HCT116 (cell line): ENCODE measurements around the gene ZNF880. TPM values are rescaled to one million over a fixed set of nuclear protein-coding genes. Genes with fewer than 3 reads are reported as not detected.

Source experiments
- ATAC-seq: fragments of 200-7000 bp; cut with Tn5 transposase; 2 replicates; pipeline ENCODE4 v1.9.1; 2020; ENCODE audit warnings: mild to moderate bottlenecking, moderate library complexity
- BruUV-seq: library from RNA; stranded (reverse); fragments of 400-500 nt; replicated peaks from 2 replicates; lab custom pipeline; 2021; lab: Mats Ljungman, UMichigan
- CTCF ChIA-PET: fragments of 300-600 bp; sonication (Branson Sonifier 250); formaldehyde crosslinking; loops from one replicate; lab custom pipeline; 2021; ENCODE audit warnings: antibody characterized with exemption; lab: Charles Lee
- POLR2A ChIA-PET: fragments of 300-600, 350-600 bp; sonication (Branson Sonifier 250); formaldehyde crosslinking; loops from one replicate; lab custom pipeline; 2021; ENCODE audit warnings: antibody characterized with exemption; lab: Charles Lee
- RAD21 ChIA-PET, 2 experiments: fragments of 300-600 bp; sonication (Branson Sonifier 250); formaldehyde crosslinking; loops; one replicate each; lab custom pipeline; 2023; ENCODE audit warnings: low total read pairs in 2 of 2; ENCODE audit not compliant: uncharacterized antibody in 2 of 2, unreplicated experiment in 2 of 2, low non-redundant PET in 1 of 2; lab: Charles Lee
- DNase-seq: peaks from one replicate; pipeline ENCODE4 v3.0.0-alpha.2; 2010; ENCODE audit warnings: low read depth, low spot score
- H2AFZ ChIP-seq: fragments of 200-600 bp; shearing (Covaris generic), sonication (generic); 2 replicates; pipeline ENCODE4 v1.6.1; 2017; ENCODE audit warnings: low read depth, mixed run types, mixed read lengths, antibody characterized with exemption, low read length; ENCODE audit not compliant: poor library complexity, severe bottlenecking
- H3K27ac ChIP-seq: 2 replicates; pipeline ENCODE4 v1.5.1; 2012; ENCODE audit warnings: low read depth, low read length
- H3K27me3 ChIP-seq: fragments of 200-600 bp; sonication (generic); 2 replicates; pipeline ENCODE4 v1.6.1; 2016; ENCODE audit warnings: mixed run types, low read length, mixed read lengths; ENCODE audit not compliant: insufficient read depth
- H3K36me3 ChIP-seq, 2 experiments: fragments of 200-500 bp in 1 of 2; fragments of 200-600 bp in 1 of 2; sonication (Bioruptor generic) in 1 of 2; sonication (generic) in 1 of 2; 2 replicates each; pipeline versions ENCODE4 v1.5.1 to v1.6.1; 2014 to 2016; ENCODE audit warnings: low read length in 2 of 2, inconsistent platforms in 1 of 2, mixed read lengths in 1 of 2, mixed run types in 1 of 2; ENCODE audit not compliant: insufficient read depth in 2 of 2, control insufficient read depth in 1 of 2
- H3K4me1 ChIP-seq, 2 experiments: fragments of 200-600 bp in 1 of 2; sonication (generic) in 1 of 2; 2 replicates each; pipeline versions ENCODE4 v1.5.1 to v1.6.1; 2012 to 2017; ENCODE audit warnings: low read length in 2 of 2, inconsistent platforms in 1 of 2, mild to moderate bottlenecking in 1 of 2, mixed read lengths in 1 of 2, mixed run types in 1 of 2, moderate library complexity in 1 of 2; ENCODE audit not compliant: insufficient read depth in 2 of 2, control insufficient read depth in 1 of 2
- H3K4me2 ChIP-seq: fragments of 200-600 bp; sonication (generic); 2 replicates; pipeline ENCODE4 v1.6.1; 2017; ENCODE audit warnings: mixed run types, low read length, mixed read lengths
- H3K4me3 ChIP-seq, 2 experiments: fragments of 200-600 bp in 1 of 2; sonication (generic) in 1 of 2; replicated peaks in 1 of 2; 2 replicates each; pipeline ENCODE4 v1.5.1; 2011 to 2016; ENCODE audit warnings: low read length in 2 of 2, control low read depth in 1 of 2, low read depth in 1 of 2, mild to moderate bottlenecking in 1 of 2, mixed read lengths in 1 of 2, mixed run types in 1 of 2
- H3K79me2 ChIP-seq: fragments of 200-600 bp; sonication (generic); 2 replicates; pipeline ENCODE4 v1.6.1; 2017; ENCODE audit warnings: mild to moderate bottlenecking, mixed run types, low read length, moderate library complexity, mixed read lengths; ENCODE audit not compliant: insufficient read depth
- H3K9ac ChIP-seq: fragments of 200-600 bp; sonication (generic); 2 replicates; pipeline ENCODE4 v1.6.1; 2016; ENCODE audit warnings: low read length, mixed read lengths
- H3K9me2 ChIP-seq: fragments of 200-600 bp; sonication (generic), shearing (Covaris generic); 2 replicates; pipeline ENCODE4 v1.6.1; 2017; ENCODE audit warnings: mixed run types, mild to moderate bottlenecking, moderate library complexity; ENCODE audit not compliant: insufficient read depth
- H3K9me3 ChIP-seq, 2 experiments: fragments of 200-500 bp in 1 of 2; fragments of 200-600 bp in 1 of 2; sonication (Bioruptor generic) in 1 of 2; sonication (generic) in 1 of 2; 2 replicates each; pipeline ENCODE4 v1.6.1; 2014 to 2017; ENCODE audit warnings: low read length in 2 of 2, mixed read lengths in 2 of 2, inconsistent platforms in 1 of 2, low read depth in 1 of 2, mild to moderate bottlenecking in 1 of 2, mixed run types in 1 of 2, moderate library complexity in 1 of 2; ENCODE audit not compliant: control insufficient read depth in 1 of 2, insufficient read depth in 1 of 2
- H4K20me1 ChIP-seq: fragments of 200-600 bp; sonication (generic), shearing (Covaris generic); 2 replicates; pipeline ENCODE4 v1.6.1; 2017; ENCODE audit warnings: mixed run types, mild to moderate bottlenecking, moderate library complexity; ENCODE audit not compliant: insufficient read depth
- ATF3 ChIP-seq: IDR thresholded peaks from 2 replicates; pipeline ENCODE4 v1.6.1; 2012
- CEBPB ChIP-seq: IDR thresholded peaks from 2 replicates; pipeline ENCODE4 v1.6.1; 2012; ENCODE audit warnings: low read depth
- CTCF ChIP-seq, 3 experiments: fragments of 200-600 bp in 1 of 3; sonication (generic) in 1 of 3; IDR thresholded peaks in 2 of 3; conservative IDR thresholded peaks in 1 of 3; 2 replicates each; pipeline ENCODE4 v1.5.1; 2012 to 2017; ENCODE audit warnings: low read depth in 2 of 3, low read length in 2 of 3, antibody characterized with exemption in 1 of 3, borderline replicate concordance in 1 of 3, control low read depth in 1 of 3, mild to moderate bottlenecking in 1 of 3, mixed read lengths in 1 of 3, mixed run types in 1 of 3, moderate library complexity in 1 of 3; ENCODE audit not compliant: insufficient read depth in 1 of 3
- ELF1 ChIP-seq: IDR thresholded peaks from 2 replicates; pipeline ENCODE4 v1.6.1; 2012; ENCODE audit warnings: low read depth, borderline replicate concordance
- EZH2 ChIP-seq: fragments of 200-600 bp; sonication (generic); IDR thresholded peaks from 2 replicates; pipeline ENCODE4 v1.6.1; 2017; ENCODE audit warnings: antibody characterized with exemption, mixed run types
- EZH2phosphoT487 ChIP-seq: fragments of 200-600 bp; IDR thresholded peaks from 2 replicates; pipeline ENCODE4 v1.6.1; 2018; ENCODE audit warnings: antibody characterized with exemption, borderline replicate concordance
- FOSL1 ChIP-seq: IDR thresholded peaks from 2 replicates; pipeline ENCODE4 v1.6.1; 2012; ENCODE audit warnings: low read depth
- JUND ChIP-seq: IDR thresholded peaks from 2 replicates; pipeline ENCODE4 v1.6.1; 2012
- MAX ChIP-seq: IDR thresholded peaks from 2 replicates; pipeline ENCODE4 v1.6.1; 2012
- POLR2AphosphoS5 ChIP-seq: IDR thresholded peaks from 2 replicates; pipeline ENCODE4 v1.6.1; 2011; ENCODE audit warnings: mild to moderate bottlenecking, low read depth, low read length, moderate library complexity
- RAD21 ChIP-seq: IDR thresholded peaks from 2 replicates; pipeline ENCODE4 v1.6.1; 2012; ENCODE audit warnings: low read depth, mild to moderate bottlenecking
- REST ChIP-seq: IDR thresholded peaks from 2 replicates; pipeline ENCODE4 v1.6.1; 2012; ENCODE audit warnings: low read depth
- SIN3A ChIP-seq: IDR thresholded peaks from 2 replicates; pipeline ENCODE4 v1.6.1; 2012; ENCODE audit warnings: low read depth
- SRF ChIP-seq: IDR thresholded peaks from 2 replicates; pipeline ENCODE4 v1.6.1; 2012; ENCODE audit warnings: low read depth
- YY1 ChIP-seq: IDR thresholded peaks from 2 replicates; pipeline ENCODE4 v1.6.1; 2011; ENCODE audit warnings: low read length, low read depth, moderate library complexity, mild to moderate bottlenecking; ENCODE audit not compliant: insufficient replicate concordance; ENCODE audit errors: extremely low read depth
- ZBTB33 ChIP-seq: IDR thresholded peaks from 2 replicates; pipeline ENCODE4 v1.6.1; 2011; ENCODE audit warnings: mild to moderate bottlenecking, low read length, moderate library complexity; ENCODE audit not compliant: insufficient replicate concordance; ENCODE audit errors: extremely low read depth
- ZFX ChIP-seq: fragments of 450-650 bp; IDR thresholded peaks from 2 replicates; pipeline ENCODE4 v1.6.1; 2017
- ZNF274 ChIP-seq: fragments of 200-500 bp; sonication (Bioruptor generic); IDR thresholded peaks from 2 replicates; pipeline ENCODE4 v1.6.1; 2014; ENCODE audit warnings: mild to moderate bottlenecking, low read depth, low read length, inconsistent platforms
- intact Hi-C: fragments of 100-400 bp; cut with micrococcal nuclease; formaldehyde crosslinking; loops from 2 replicates; pipeline ENCODE4 v1.10.0; 2022
- total RNA-seq: library from RNA; stranded (reverse); gene quantifications from one replicate; pipeline ENCODE4 v1.2.1, GENCODE V29; 2021; ENCODE audit not compliant: unreplicated experiment

The ZNF880 gene
- total RNA-seq, 1 experiment from 2014 or later = not detected

- H3K36me3 ChIP-seq = no peaks in the 10 kb centered on the region
- H3K27me3 ChIP-seq = no peaks in the 10 kb centered on the region
- no peak within 1 kb of the TSS for H3K9ac ChIP-seq
- no peak within 1 kb of the TSS for H3K4me3 ChIP-seq
- ChIA-PET RAD21 (no interaction called here), POLR2A (no interaction called here), CTCF (no interaction called here)
- BruUV-seq = no TSS peak
- no peak within 1 kb of the TSS for H3K4me2 ChIP-seq
- H4K20me1 ChIP-seq = no peaks in the 10 kb centered on the region
- H3K79me2 ChIP-seq = no peaks in the 10 kb centered on the region
- ATAC-seq (no peak), DNase-seq (no peak)
- peaks cover 12 to 22% of the 10 kb centered on the region in 2 experiments; a peak in 2 of 4 replicates for H3K9me3 ChIP-seq
- H3K9me2 ChIP-seq = no peaks in the 10 kb centered on the region
- intact Hi-C loops = no loop called here
- no peak within 1 kb of the TSS for H3K27ac ChIP-seq
- no peaks in the 10 kb centered on the region for H3K4me1 ChIP-seq
- no peak within 1 kb of the TSS for H2AFZ ChIP-seq
- TF ChIP-seq JUND (no peak), SIN3A (no peak), RAD21 (no peak), MAX (no peak), ELF1 (no peak), ZFX (no peak), POLR2AphosphoS5 (no peak), YY1 (no peak), SRF (no peak), EZH2 (no peak), ZNF274 (no peak), REST (no peak), ATF3 (no peak), FOSL1 (no peak), EZH2phosphoT487 (no peak), ZBTB33 (no peak), CEBPB (no peak), CTCF (IDR thresholded peaks at IDR 0.05 in 2 of 3, conservative IDR thresholded peaks at IDR 0.05 in 1 of 3; ENCODE audit: borderline replicate concordance in 1 of 3, insufficient read depth in 1 of 3, low read depth in 2 of 3, low read length in 2 of 3) (no peak)
Measured at GRCh38 chr19:52336117-52336790, 33.5 kb upstream of the ZNF880 start, which contains the start of gene ZNF610. TSS of gene ZNF610 (plus strand) at chr19:52336243. CDS start at chr19:52349173, 12,930 bp downstream.
